Mesendoderm (in vitro differentiated cells): ENCODE results near the gene PKD1.
"Not testable (repeated sequence)": the region's sequence is repeated elsewhere in the genome, so short reads cannot be mapped to it uniquely, and the experiment has no call there.

Source experiments
- DNase-seq: peaks from one replicate; pipeline ENCODE4 v3.0.0; 2013
- H2AK5ac ChIP-seq: 2 replicates; pipeline ENCODE4 v1.6.1; 2013; ENCODE audit warnings: low read length, inconsistent platforms
- H2BK120ac ChIP-seq: 2 replicates; pipeline ENCODE4 v1.6.1; 2013; ENCODE audit warnings: low read depth, mild to moderate bottlenecking, low read length, moderate library complexity, mixed read lengths
- H2BK15ac ChIP-seq: replicated peaks from 2 replicates; pipeline ENCODE4 v1.6.1; 2013; ENCODE audit warnings: low read depth, mild to moderate bottlenecking, moderate library complexity
- H2BK5ac ChIP-seq: 2 replicates; pipeline ENCODE4 v1.6.1; 2013; ENCODE audit warnings: low read length, inconsistent platforms
- H3K18ac ChIP-seq: 2 replicates; pipeline ENCODE4 v1.6.1; 2013; ENCODE audit warnings: mild to moderate bottlenecking, low read length, mixed read lengths
- H3K23ac ChIP-seq: one replicate; pipeline ENCODE4 v1.6.1; 2013; ENCODE audit warnings: low read length
- H3K27ac ChIP-seq: 2 replicates; pipeline ENCODE4 v1.5.1; 2013; ENCODE audit warnings: low read depth, mild to moderate bottlenecking, inconsistent platforms, low read length, moderate library complexity
- H3K27me3 ChIP-seq: 2 replicates; pipeline ENCODE4 v1.6.1; 2013; ENCODE audit warnings: low read length, control low read depth, mild to moderate bottlenecking, inconsistent platforms; ENCODE audit not compliant: insufficient read depth, poor library complexity
- H3K36me3 ChIP-seq: 2 replicates; pipeline ENCODE4 v1.6.1; 2013; ENCODE audit warnings: low read length, inconsistent platforms; ENCODE audit not compliant: control insufficient read depth, insufficient read depth
- H3K4ac ChIP-seq: one replicate; pipeline ENCODE4 v1.6.1; 2013; ENCODE audit warnings: low read depth, mild to moderate bottlenecking, low read length, moderate library complexity
- H3K4me1 ChIP-seq: 2 replicates; pipeline ENCODE4 v1.6.1; 2013; ENCODE audit warnings: low read depth, low read length, inconsistent platforms; ENCODE audit not compliant: control insufficient read depth
- H3K4me2 ChIP-seq: 2 replicates; pipeline ENCODE4 v1.6.1; 2013; ENCODE audit warnings: low read length
- H3K4me3 ChIP-seq: 2 replicates; pipeline ENCODE4 v1.5.1; 2013; ENCODE audit warnings: mild to moderate bottlenecking, low read length
- H3K56ac ChIP-seq: one replicate; pipeline ENCODE4 v1.6.1; 2013; ENCODE audit warnings: low read length
- H3K79me1 ChIP-seq: 2 replicates; pipeline ENCODE4 v1.6.1; 2013; ENCODE audit warnings: low read length, inconsistent platforms
- H3K79me2 ChIP-seq: 2 replicates; pipeline ENCODE4 v1.6.1; 2013; ENCODE audit warnings: mild to moderate bottlenecking, low read length; ENCODE audit not compliant: control insufficient read depth, insufficient read depth
- H3K9ac ChIP-seq: 2 replicates; pipeline ENCODE4 v1.6.1; 2013; ENCODE audit warnings: low read length, inconsistent platforms
- H4K5ac ChIP-seq: one replicate; pipeline ENCODE4 v1.6.1; 2013; ENCODE audit warnings: low read length
- H4K8ac ChIP-seq: one replicate; pipeline ENCODE4 v1.6.1; 2013; ENCODE audit warnings: low read depth, mild to moderate bottlenecking, control low read depth, low read length, moderate library complexity
- WGBS: extraction: QIAGEN DNeasy Blood & Tissue Kit; methylation state at CpG from one replicate; pipeline ENCODE4 v1.1.7; 2013; ENCODE audit warnings: low lambda C conversion rate, missing lambda C conversion rate; ENCODE audit not compliant: insufficient coverage; ENCODE audit errors: extremely low coverage; 5-methylcytosine and 5-hydroxymethylcytosine counted together

PKD1 gene

GRCh38 chr16:2123706-2124376, 11.9 kb downstream of the PKD1 start:
- not testable (repeated sequence) for H3K79me2 ChIP-seq, H3K23ac ChIP-seq, H3K4me1 ChIP-seq, H2BK120ac ChIP-seq, H4K5ac ChIP-seq, H2AK5ac ChIP-seq, H2BK5ac ChIP-seq, H3K4me2 ChIP-seq, H2BK15ac ChIP-seq, DNase-seq, H3K4me3 ChIP-seq, H3K9ac ChIP-seq, H3K36me3 ChIP-seq, H3K79me1 ChIP-seq, H4K8ac ChIP-seq, H3K27me3 ChIP-seq
- H3K4ac ChIP-seq: peak overlapping the region; percentile 2
- H3K18ac ChIP-seq: peak overlapping the region; percentile 87
- H3K56ac ChIP-seq: peak overlapping the region; percentile 49
- peak overlapping the region; percentile 94 for H3K27ac ChIP-seq
- no CpG with 5 or more reads among the region's 27 CpGs for WGBS

- not testable (repeated sequence) for H3K4ac ChIP-seq, H2AK5ac ChIP-seq, H3K36me3 ChIP-seq, H3K4me3 ChIP-seq, H3K4me2 ChIP-seq, H3K79me1 ChIP-seq, H4K5ac ChIP-seq, H4K8ac ChIP-seq, H2BK15ac ChIP-seq, H3K23ac ChIP-seq, H3K79me2 ChIP-seq, H3K56ac ChIP-seq, DNase-seq, H3K9ac ChIP-seq, H3K4me1 ChIP-seq, H3K27me3 ChIP-seq, H2BK5ac ChIP-seq, H2BK120ac ChIP-seq, H3K27ac ChIP-seq, H3K18ac ChIP-seq
- no CpG with 5 or more reads among the region's 26 CpGs for WGBS
Observed at GRCh38 chr16:2122934-2123683, 12.6 kb downstream of the PKD1 start.

- Histone ChIP-seq H2BK5ac (no peak overlapping the region), H3K4ac (no peak overlapping the region), H3K4me3 (no peak overlapping the region), H4K5ac (no peak overlapping the region), H4K8ac (no peak overlapping the region), H3K9ac (no peak overlapping the region), H3K18ac (no peak overlapping the region), H2BK15ac (no peak overlapping the region), H3K4me2 (no peak overlapping the region), H3K23ac (no peak overlapping the region), H2AK5ac (no peak overlapping the region), H3K4me1 (no peaks in the 10 kb centered on the region), H3K27me3 (no peaks in the 10 kb centered on the region), H3K27ac (no peak overlapping the region), H3K36me3 (no peaks in the 10 kb centered on the region), H2BK120ac (no peak overlapping the region), H3K56ac (no peak overlapping the region), H3K79me2 (peaks cover 5% of the 10 kb centered on the region), H3K79me1 (no peaks in the 10 kb centered on the region)
- no peak for DNase-seq
- WGBS: no CpG with 5 or more reads among the region's 17 CpGs
Observed at GRCh38 chr16:2122429-2122828, 13.3 kb downstream of the PKD1 start.

- Histone ChIP-seq H3K56ac (no peak overlapping the region), H3K4ac (no peak overlapping the region), H3K79me2 (peaks cover 1% of the 10 kb centered on the region), H3K27me3 (no peaks in the 10 kb centered on the region), H2BK5ac (no peak overlapping the region), H2AK5ac (no peak overlapping the region), H3K4me3 (no peak overlapping the region), H3K9ac (no peak overlapping the region), H2BK15ac (no peak overlapping the region), H2BK120ac (no peak overlapping the region), H3K36me3 (no peaks in the 10 kb centered on the region), H3K79me1 (no peaks in the 10 kb centered on the region), H3K27ac (no peak overlapping the region), H3K18ac (no peak overlapping the region), H3K23ac (no peak overlapping the region), H3K4me1 (no peaks in the 10 kb centered on the region), H4K8ac (no peak overlapping the region), H3K4me2 (no peak overlapping the region), H4K5ac (no peak overlapping the region)
- DNase-seq: no peak
- no CpG with 5 or more reads among the region's 19 CpGs for WGBS
Observed at GRCh38 chr16:2121853-2122252, 13.8 kb downstream of the PKD1 start.

- H3K4me2 ChIP-seq, H3K27ac ChIP-seq, H3K4me3 ChIP-seq, H3K23ac ChIP-seq, H3K4ac ChIP-seq, H3K79me2 ChIP-seq, H3K27me3 ChIP-seq, H3K79me1 ChIP-seq, H4K8ac ChIP-seq, H3K56ac ChIP-seq, H2BK5ac ChIP-seq, H3K9ac ChIP-seq, H3K4me1 ChIP-seq, H2BK15ac ChIP-seq, H2BK120ac ChIP-seq, H3K36me3 ChIP-seq, H4K5ac ChIP-seq, H3K18ac ChIP-seq, H2AK5ac ChIP-seq: not testable (repeated sequence)
- WGBS: no CpG with 5 or more reads among the region's 9 CpGs
- peak; percentile 43 for DNase-seq
Observed at GRCh38 chr16:2121325-2121724, 14.4 kb downstream of the PKD1 start.
